HepG2 (cell line): ENCODE data around the gene FCHO2. TPM values are rescaled to one million over a fixed set of nuclear protein-coding genes. Genes with fewer than 3 reads are reported as not detected.

Source experiments
- ATAC-seq: fragments of 200-7000 bp; cut with Tn5 transposase; 3 replicates; pipeline ENCODE4 v1.9.1; 2020; ENCODE audit warnings: mild to moderate bottlenecking, moderate library complexity
- BruUV-seq: library from RNA; stranded (reverse); fragments of 400-500 nt; replicated peaks from 2 replicates; lab custom pipeline; 2021; lab: Mats Ljungman, UMichigan
- CTCF ChIA-PET: fragments of 300-600 bp; formaldehyde crosslinking; extraction: SDS; loops from one replicate; lab custom pipeline; 2021; ENCODE audit warnings: low total read pairs, inconsistent platforms, low intra/inter-chr PET ratio; lab: Yijun Ruan, JAX
- POLR2A ChIA-PET: fragments of 350-600 bp; sonication (Branson Sonifier 250); formaldehyde crosslinking; loops from one replicate; lab custom pipeline; 2020; ENCODE audit warnings: antibody characterized with exemption, inconsistent platforms; lab: Yijun Ruan, JAX
- DNase-seq: peaks from one replicate; pipeline ENCODE4 v3.0.0-alpha.2; 2015; ENCODE audit warnings: low spot score
- FAIRE-seq: peaks from 3 replicates; lab custom pipeline; 2011; peaks lifted over from hg19 to GRCh38; lab: Jason Lieb, UNC
- H2AFZ ChIP-seq: one replicate; pipeline ENCODE4 v1.6.1; 2011; ENCODE audit warnings: low read length, inconsistent platforms
- H3K27ac ChIP-seq: fragments of 300-600 bp; 3 replicates; pipeline ENCODE4 v1.8.0; 2011; ENCODE audit warnings: mixed run types, mild to moderate bottlenecking, mixed read lengths, low read length, inconsistent platforms; ENCODE audit not compliant: insufficient read depth; ENCODE audit errors: extremely low read length
- H3K27me3 ChIP-seq, 2 experiments: fragments of 200-600 bp in 1 of 2; 2 replicates in 1 of 2; 3 replicates in 1 of 2; pipeline versions ENCODE4 v1.6.0 to v1.8.0; 2011; ENCODE audit warnings: low read length in 2 of 2, mild to moderate bottlenecking in 2 of 2, moderate library complexity in 2 of 2, inconsistent platforms in 1 of 2; ENCODE audit not compliant: insufficient read depth in 2 of 2, control insufficient read depth in 1 of 2
- H3K36me3 ChIP-seq, 2 experiments: fragments of 200-600 bp in 1 of 2; replicated peaks in 1 of 2; 2 replicates in 1 of 2; 3 replicates in 1 of 2; pipeline versions ENCODE4 v1.5.1 to v1.8.0; 2011; ENCODE audit warnings: low read length in 2 of 2, inconsistent platforms in 1 of 2; ENCODE audit not compliant: insufficient read depth in 2 of 2, control insufficient read depth in 1 of 2
- H3K4me1 ChIP-seq: 2 replicates; pipeline ENCODE4 v1.5.1; 2012; ENCODE audit warnings: low read length, inconsistent platforms; ENCODE audit not compliant: insufficient read depth
- H3K4me2 ChIP-seq: 2 replicates; pipeline ENCODE4 v1.6.0; 2011; ENCODE audit warnings: low read depth, low read length, inconsistent platforms
- H3K4me3 ChIP-seq, 3 experiments: fragments of 200-600 bp in 1 of 3; sonication (generic), shearing (Covaris generic) in 1 of 3; replicated peaks in 1 of 3; 2 replicates each; pipeline ENCODE4 v1.5.1; 2011 to 2016; ENCODE audit warnings: low read length in 3 of 3, inconsistent platforms in 2 of 3, low read depth in 2 of 3, mild to moderate bottlenecking in 2 of 3, control low read depth in 1 of 3, mixed read lengths in 1 of 3; ENCODE audit not compliant: insufficient read depth in 1 of 3
- H3K79me2 ChIP-seq: one replicate; pipeline ENCODE4 v1.6.1; 2011; ENCODE audit warnings: low read length, inconsistent platforms; ENCODE audit not compliant: insufficient read depth
- H3K9ac ChIP-seq: 2 replicates; pipeline ENCODE4 v1.6.0; 2011; ENCODE audit warnings: mild to moderate bottlenecking, low read depth, low read length, inconsistent platforms; ENCODE audit not compliant: insufficient read depth
- H3K9me3 ChIP-seq: 2 replicates; pipeline ENCODE4 v1.5.1; 2012; ENCODE audit warnings: mild to moderate bottlenecking, low read length
- H4K20me1 ChIP-seq: 2 replicates; pipeline ENCODE4 v1.6.0; 2011; ENCODE audit warnings: inconsistent platforms, mild to moderate bottlenecking, low read length, moderate library complexity; ENCODE audit not compliant: insufficient read depth
- CC2D1A ChIP-seq: sonication (generic); formaldehyde crosslinking; IDR thresholded peaks from 2 replicates; pipeline ENCODE4 v1.8.1; 2023; ENCODE audit warnings: mild to moderate bottlenecking, missing genetic modification reagents
- ELF1 ChIP-seq: sonication (generic); formaldehyde crosslinking; IDR thresholded peaks from 2 replicates; pipeline ENCODE4 v1.4.0; 2020; ENCODE audit warnings: missing genetic modification reagents
- FLYWCH1 ChIP-seq: sonication (generic); formaldehyde crosslinking; IDR thresholded peaks from 2 replicates; pipeline ENCODE4 v1.8.1; 2023; ENCODE audit warnings: mild to moderate bottlenecking, missing genetic modification reagents
- HMG20B ChIP-seq: conservative IDR thresholded peaks from 2 replicates; pipeline ENCODE4 v1.6.1; 2016; ENCODE audit warnings: missing genetic modification reagents, missing compliant biosample characterization
- HOXA5 ChIP-seq: sonication (generic); formaldehyde crosslinking; IDR thresholded peaks from 2 replicates; pipeline ENCODE4 v1.4.0; 2020; ENCODE audit warnings: missing genetic modification reagents
- RCOR2 ChIP-seq: IDR thresholded peaks from 2 replicates; pipeline ENCODE4 v1.6.1; 2016; ENCODE audit warnings: missing biosample characterization, missing genetic modification reagents
- RELA ChIP-seq: sonication (generic); formaldehyde crosslinking; IDR thresholded peaks from 2 replicates; pipeline ENCODE4 v1.4.0; 2020; ENCODE audit warnings: missing genetic modification reagents
- ZNF260 ChIP-seq: sonication (generic); formaldehyde crosslinking; IDR thresholded peaks from 2 replicates; pipeline ENCODE4 v1.4.0; 2020; ENCODE audit warnings: missing genetic modification reagents, low read depth, mild to moderate bottlenecking, borderline replicate concordance
- ZNF263 ChIP-seq: sonication (generic); formaldehyde crosslinking; IDR thresholded peaks from 2 replicates; pipeline ENCODE4 v1.4.0; 2020; ENCODE audit warnings: missing genetic modification reagents
- WGBS: methylation state at CpG from one replicate; pipeline ENCODE4 v1.1.6; 2017; ENCODE audit warnings: low lambda C conversion rate; 5-methylcytosine and 5-hydroxymethylcytosine counted together
- in situ Hi-C: cut with HindIII; loops from 2 replicates; pipeline ENCODE4 v1.10.0; 2017; ENCODE audit warnings: low pct_unique_long_range_greater_than_20kb; ENCODE audit not compliant: extremely low pct_ligation_motif_present
- intact Hi-C: fragments of 100-400 bp; cut with micrococcal nuclease; formaldehyde crosslinking; loops from one replicate; pipeline ENCODE4 v1.10.0; 2022; ENCODE audit not compliant: unreplicated experiment
- polyA plus RNA-seq, 8 experiments: library from polyadenylated mRNA; depleted of rRNA in 3 of 8; stranded (reverse) in 7 of 8; unstranded in 1 of 8; fragments of >200 nt; fragmentation: Illumina TruSeq in 4 of 8; extraction: Trizol in 4 of 8; gene quantifications; 2 replicates each; pipeline versions ENCODE4 v1.2.1 to v1.2.3, GENCODE V29; 2011 to 2016; ENCODE audit warnings: low read depth in 4 of 8, missing spikeins in 1 of 8, mixed read lengths in 1 of 8; ENCODE audit not compliant: insufficient read depth in 1 of 8
- total RNA-seq, 5 experiments: library from RNA; depleted of rRNA; stranded (reverse); fragments of >200 nt; fragmentation: Illumina TruSeq; extraction: Trizol; gene quantifications; 2 replicates each; pipeline ENCODE4 v1.2.3, GENCODE V29; 2016; ENCODE audit warnings: low read depth in 1 of 5
- TF ChIP-seq, protein P1 (sequence below): sonication (generic); formaldehyde crosslinking; IDR thresholded peaks from 2 replicates; pipeline ENCODE4 v1.5.1; 2020; ENCODE audit warnings: missing genetic modification reagents, mild to moderate bottlenecking, borderline replicate concordance
- TF ChIP-seq, protein P2 (sequence below): sonication (generic); formaldehyde crosslinking; IDR thresholded peaks from 2 replicates; pipeline ENCODE4 v1.8.1; 2023; ENCODE audit warnings: missing genetic modification reagents, mild to moderate bottlenecking, borderline replicate concordance

FCHO2 gene
- total and polyA plus RNA-seq, 2 of the 13 experiments (the other 11 are each of a cell fraction or from before 2014, with no cell fraction given), result 11.6 to 17.3 TPM

DNA sequence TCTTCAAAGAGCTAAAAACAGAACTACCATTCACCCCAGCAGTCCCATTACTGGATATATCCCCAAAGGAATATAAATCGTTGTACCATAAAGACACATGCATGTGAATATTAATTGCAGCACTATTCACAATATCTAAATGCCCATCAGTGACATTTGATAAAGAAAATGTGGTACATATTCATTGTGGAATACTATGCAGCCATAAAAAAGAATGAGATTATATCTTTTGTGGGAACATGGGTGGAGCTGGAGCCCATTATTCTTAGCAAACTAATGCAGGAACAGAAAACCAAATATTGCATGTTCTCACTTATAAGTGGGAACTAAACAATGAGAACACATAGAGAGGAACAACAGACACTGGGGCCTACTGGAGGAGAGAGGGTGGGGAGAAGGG lies 38.7 kb downstream of the FCHO2 start:
- ChIA-PET CTCF (no interaction called here), POLR2A (no interaction called here)
- FAIRE-seq (no peak), DNase-seq (no peak), ATAC-seq (no peak)
- no peaks in the 10 kb centered on the region for H3K79me2 ChIP-seq
- TSS peak; percentile 18 for BruUV-seq
- no peak overlapping the region for H2AFZ ChIP-seq
- H3K36me3 ChIP-seq, result peaks cover 0 to 30% of the 10 kb centered on the region in 2 experiments; a peak in 3 of 5 replicates
- H3K9me3 ChIP-seq, result no peaks in the 10 kb centered on the region
- H4K20me1 ChIP-seq, result no peaks in the 10 kb centered on the region
- TF ChIP-seq RELA, result no peak
- TF ChIP-seq RCOR2 (CRISPR knock-in tag), result no peak
- TF ChIP-seq, protein P1, sequence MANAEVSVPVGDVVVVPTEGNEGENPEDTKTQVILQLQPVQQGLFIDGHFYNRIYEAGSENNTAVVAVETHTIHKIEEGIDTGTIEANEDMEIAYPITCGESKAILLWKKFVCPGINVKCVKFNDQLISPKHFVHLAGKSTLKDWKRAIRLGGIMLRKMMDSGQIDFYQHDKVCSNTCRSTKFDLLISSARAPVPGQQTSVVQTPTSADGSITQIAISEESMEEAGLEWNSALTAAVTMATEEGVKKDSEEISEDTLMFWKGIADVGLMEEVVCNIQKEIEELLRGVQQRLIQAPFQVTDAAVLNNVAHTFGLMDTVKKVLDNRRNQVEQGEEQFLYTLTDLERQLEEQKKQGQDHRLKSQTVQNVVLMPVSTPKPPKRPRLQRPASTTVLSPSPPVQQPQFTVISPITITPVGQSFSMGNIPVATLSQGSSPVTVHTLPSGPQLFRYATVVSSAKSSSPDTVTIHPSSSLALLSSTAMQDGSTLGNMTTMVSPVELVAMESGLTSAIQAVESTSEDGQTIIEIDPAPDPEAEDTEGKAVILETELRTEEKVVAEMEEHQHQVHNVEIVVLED (CRISPR knock-in tag), result no peak
- no peak for TF ChIP-seq HOXA5
- TF ChIP-seq ZNF260 (CRISPR knock-in tag), result no peak
- TF ChIP-seq ELF1 (CRISPR knock-in tag), result no peak
- no peak for TF ChIP-seq FLYWCH1 (CRISPR knock-in tag)
- TF ChIP-seq, protein P2, sequence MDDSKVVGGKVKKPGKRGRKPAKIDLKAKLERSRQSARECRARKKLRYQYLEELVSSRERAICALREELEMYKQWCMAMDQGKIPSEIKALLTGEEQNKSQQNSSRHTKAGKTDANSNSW, result no peak
- TF ChIP-seq HMG20B, result no peak
- TF ChIP-seq ZNF263 (CRISPR knock-in tag), result no peak
- TF ChIP-seq CC2D1A (CRISPR knock-in tag), result no peak
- no peak overlapping the region for H3K4me3 ChIP-seq
- intact Hi-C loops, result no loop called here
- no peak overlapping the region for H3K27ac ChIP-seq
- WGBS, result 92% methylated on average over 1 of the region's 1 CpG
- no peaks in the 10 kb centered on the region for H3K27me3 ChIP-seq
- H3K4me1 ChIP-seq, result no peaks in the 10 kb centered on the region
- no peak overlapping the region for H3K9ac ChIP-seq
- no peak overlapping the region for H3K4me2 ChIP-seq
- in situ Hi-C loops, result no loop called here
